ENCODE measurements around the gene MTFP1.

DNA sequence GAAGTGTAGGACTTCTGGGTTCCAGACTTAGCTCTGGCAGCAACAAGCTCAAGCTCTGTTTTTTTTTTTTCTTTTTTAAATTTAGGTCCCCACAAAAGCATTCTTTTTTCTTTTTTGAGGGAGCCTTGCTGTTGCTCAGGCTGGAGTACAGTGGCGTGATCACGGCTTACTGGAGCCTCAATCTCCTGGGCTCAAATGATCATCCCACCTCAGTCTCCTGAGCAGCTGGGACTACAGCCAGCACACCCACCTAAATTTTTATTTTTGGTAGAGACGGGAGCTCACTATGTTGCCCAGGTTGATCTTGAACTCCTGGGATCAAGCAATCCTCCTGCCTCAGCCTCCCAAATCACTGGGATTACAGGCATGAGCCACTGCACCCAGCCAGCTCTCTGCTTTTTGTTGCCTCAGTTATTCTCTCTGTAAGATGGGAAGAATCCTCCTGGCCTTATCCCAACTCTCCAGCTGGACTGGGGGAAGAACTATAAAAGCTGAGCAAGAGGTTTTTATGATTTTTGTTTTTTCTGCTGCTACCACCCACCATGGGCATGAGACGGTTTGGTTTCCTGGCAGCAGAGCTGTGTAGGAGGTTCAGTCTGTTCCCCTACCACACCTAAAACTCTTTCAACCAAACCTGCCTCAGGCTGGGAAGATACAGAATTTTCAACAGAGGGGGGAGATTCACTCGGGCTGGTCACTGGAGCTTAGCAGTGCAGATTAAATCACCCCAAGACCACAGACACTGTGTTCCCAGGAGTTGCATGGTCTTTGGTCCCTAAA is 11.6 kb upstream of the MTFP1 start:
- TF ChIP-seq CTCF (conservative IDR thresholded peaks at IDR 0.05; ENCODE audit: low read depth, low read length) = no peak
- no peak for TF ChIP-seq EZH2 (IDR thresholded peaks at IDR 0.05; ENCODE audit: borderline replicate concordance, low read depth, low read length, poor library complexity, severe bottlenecking)
